GM12878 (cell line): ENCODE results near the gene FANCE. TPM values are rescaled to one million over a fixed set of nuclear protein-coding genes. Genes with fewer than 3 reads are reported as not detected.

Experiments used
- ATAC-seq: fragments of 200-7000 bp; cut with Tn5 transposase; 3 replicates; pipeline ENCODE4 v1.9.1; 2020; ENCODE audit warnings: mild to moderate bottlenecking, moderate library complexity
- BruUV-seq: library from RNA; stranded (reverse); fragments of 400-500 nt; replicated peaks from 2 replicates; lab custom pipeline; 2021; lab: Mats Ljungman, UMichigan
- CTCF ChIA-PET: fragments of 300-600 bp; sonication (Branson Sonifier 250); formaldehyde crosslinking; extraction: SDS; loops from one replicate; lab custom pipeline; 2021; ENCODE audit warnings: inconsistent platforms; lab: Yijun Ruan, JAX
- POLR2A ChIA-PET: fragments of 350-600 bp; formaldehyde crosslinking; extraction: SDS; loops from one replicate; lab custom pipeline; 2021; ENCODE audit warnings: inconsistent platforms; lab: Charles Lee
- RAD21 ChIA-PET: fragments of 300-600 bp; sonication (Branson Sonifier 250); formaldehyde crosslinking; loops from one replicate; lab custom pipeline; 2023; ENCODE audit warnings: antibody characterized with exemption; ENCODE audit not compliant: unreplicated experiment; lab: Charles Lee
- SMC1A ChIA-PET: fragments of 300-600 bp; sonication (Branson Sonifier 250); formaldehyde crosslinking; loops from one replicate; lab custom pipeline; 2023; ENCODE audit not compliant: unreplicated experiment, uncharacterized antibody; lab: Charles Lee
- DNase-seq: peaks from one replicate; pipeline ENCODE4 v3.0.0-alpha.2; 2011; ENCODE audit warnings: low read depth, low spot score
- FAIRE-seq: peaks from 3 replicates; lab custom pipeline; 2011; peaks lifted over from hg19 to GRCh38; lab: Jason Lieb, UNC
- H2AFZ ChIP-seq: 2 replicates; pipeline ENCODE4 v1.6.0; 2011; ENCODE audit warnings: low read depth, low read length, control low read depth; ENCODE audit not compliant: control insufficient read depth
- H3K27ac ChIP-seq: 2 replicates; pipeline ENCODE4 v1.5.1; 2011; ENCODE audit warnings: control low read depth; ENCODE audit not compliant: control insufficient read depth, insufficient read depth
- H3K27me3 ChIP-seq, 2 experiments: replicated peaks in 1 of 2; 2 replicates each; pipeline versions ENCODE4 v1.6.0 to v1.6.1; 2011; ENCODE audit warnings: low read length in 1 of 2; ENCODE audit not compliant: control insufficient read depth in 2 of 2, insufficient read depth in 2 of 2
- H3K36me3 ChIP-seq, 2 experiments: 2 replicates each; pipeline ENCODE4 v1.5.1; 2011; ENCODE audit warnings: low read length in 1 of 2; ENCODE audit not compliant: control insufficient read depth in 2 of 2, insufficient read depth in 2 of 2
- H3K4me1 ChIP-seq: 2 replicates; pipeline ENCODE4 v1.6.1; 2011; ENCODE audit warnings: mild to moderate bottlenecking, low read length, moderate library complexity, mixed read lengths; ENCODE audit not compliant: control insufficient read depth, insufficient read depth
- H3K4me2 ChIP-seq: 2 replicates; pipeline ENCODE4 v1.6.0; 2011; ENCODE audit warnings: control low read depth; ENCODE audit not compliant: control insufficient read depth, insufficient read depth
- H3K4me3 ChIP-seq: fragments of 200-600 bp; sonication (generic); 2 replicates; pipeline ENCODE4 v1.5.1; 2016
- H3K79me2 ChIP-seq: 2 replicates; pipeline ENCODE4 v1.6.0; 2011; ENCODE audit warnings: low read length; ENCODE audit not compliant: control insufficient read depth, insufficient read depth
- H3K9ac ChIP-seq: 2 replicates; pipeline ENCODE4 v1.8.0; 2011; ENCODE audit warnings: low read length, control low read depth, mixed read lengths; ENCODE audit not compliant: control insufficient read depth, insufficient read depth
- H3K9me3 ChIP-seq: replicated peaks from 3 replicates; pipeline ENCODE4 v1.5.1; 2011; ENCODE audit warnings: mild to moderate bottlenecking, low read length; ENCODE audit not compliant: control insufficient read depth, insufficient read depth
- H4K20me1 ChIP-seq: 2 replicates; pipeline ENCODE4 v1.6.0; 2011; ENCODE audit not compliant: control insufficient read depth, insufficient read depth
- CBX3 ChIP-seq: fragments of 200-600 bp; sonication (generic); IDR thresholded peaks from 2 replicates; pipeline ENCODE4 v1.6.1; 2016; ENCODE audit warnings: low read depth, borderline replicate concordance
- KLF5 ChIP-seq: fragments of 450-650 bp; IDR thresholded peaks from 2 replicates; pipeline ENCODE4 v1.6.1; 2014; ENCODE audit warnings: mild to moderate bottlenecking; ENCODE audit not compliant: partially characterized antibody
- POLR2A ChIP-seq: IDR thresholded peaks from 2 replicates; pipeline ENCODE4 v1.6.1; 2011; ENCODE audit warnings: low read depth, mild to moderate bottlenecking, low read length
- POLR2AphosphoS2 ChIP-seq: IDR thresholded peaks from 2 replicates; pipeline ENCODE4 v1.6.1; 2011; ENCODE audit warnings: low read depth, mild to moderate bottlenecking, low read length, improper control_type of control experiment, moderate library complexity
- POLR2AphosphoS5 ChIP-seq: IDR thresholded peaks from 2 replicates; pipeline ENCODE4 v1.6.1; 2011; ENCODE audit warnings: mild to moderate bottlenecking, low read length, inconsistent platforms
- RAD51 ChIP-seq: fragments of 450-650 bp; IDR thresholded peaks from 2 replicates; pipeline ENCODE4 v1.6.1; 2016; ENCODE audit warnings: moderate library complexity, mild to moderate bottlenecking, inconsistent platforms
- ZNF207 ChIP-seq: fragments of 450-650 bp; IDR thresholded peaks from 2 replicates; pipeline ENCODE4 v1.6.1; 2014; ENCODE audit warnings: antibody characterized with exemption, mild to moderate bottlenecking, borderline replicate concordance
- WGBS: methylation state at CpG from one replicate; pipeline ENCODE4 v1.1.6; 2016; ENCODE audit warnings: low lambda C conversion rate; ENCODE audit not compliant: insufficient replicate concordance, insufficient coverage; ENCODE audit errors: missing lambda C conversion rate; 5-methylcytosine and 5-hydroxymethylcytosine counted together
- in situ Hi-C: fragments of 300-500 bp; cut with MboI; formaldehyde crosslinking; loops from 9 replicates; pipeline ENCODE4 v1.14.3; 2018; ENCODE audit warnings: mixed read lengths
- intact Hi-C: fragments of 100-400 bp; cut with micrococcal nuclease; formaldehyde crosslinking; loops from one replicate; pipeline ENCODE4 v1.14.2; 2022; ENCODE audit not compliant: unreplicated experiment
- polyA plus RNA-seq, 11 experiments: library from polyadenylated mRNA; depleted of rRNA in 4 of 11; unstranded in 6 of 11; stranded (reverse) in 5 of 11; fragments of >200 nt; fragmentation: Nextera tagmentation in 4 of 11; fragmentation: Illumina TruSeq in 1 of 11; extraction: Ambion mirVana in 4 of 11; extraction: Trizol in 1 of 11; gene quantifications; 1 replicate in 1 of 11; 2 replicates in 10 of 11; pipeline versions ENCODE4 v1.2.1 to v1.2.3, GENCODE V29; 2011 to 2016; ENCODE audit warnings: inconsistent platforms in 2 of 11, missing spikeins in 2 of 11, low read depth in 1 of 11
- total RNA-seq, 4 experiments: library from RNA; depleted of rRNA in 3 of 4; stranded (reverse); fragments of >200 nt in 3 of 4; fragmentation: Illumina TruSeq in 1 of 4; extraction: Trizol in 1 of 4; gene quantifications; 2 replicates each; pipeline versions ENCODE4 v1.2.1 to v1.2.3, GENCODE V29; 2013 to 2021

The FANCE gene
- total and polyA plus RNA-seq, 10 of the 15 experiments (the other 5 are each of a cell fraction or from before 2014, with no cell fraction given): 3.0 to 13.3 (median 8.1) TPM

- ChIA-PET SMC1A (no interaction called here), RAD21 (no interaction called here), CTCF (no interaction called here), POLR2A (interaction anchor here (0.5 to 0.6 kb wide), 4 partner anchors 13 to 264 kb away, joined by 3 to 6 read pairs (median 4); no protein-coding TSS in a partner anchor)
- Histone ChIP-seq H3K9me3 (no peaks in the 10 kb centered on the region), H4K20me1 (peaks cover 7% of the 10 kb centered on the region; the same call in 1 of the 2 replicates), H2AFZ (no peak overlapping the region), H3K79me2 (peaks cover 21% of the 10 kb centered on the region), H3K27me3 (no peaks in the 10 kb centered on the region), H3K4me3 (no peak overlapping the region), H3K9ac (no peak overlapping the region), H3K4me1 (no peaks in the 10 kb centered on the region), H3K36me3 (peaks cover 14% of the 10 kb centered on the region in 2 experiments), H3K4me2 (no peak overlapping the region), H3K27ac (no peak overlapping the region)
- FAIRE-seq (no peak), ATAC-seq (peak; percentile 23), DNase-seq (no peak)
- in situ Hi-C loops: no loop called here
- TF ChIP-seq KLF5 (peak; percentile 6), POLR2AphosphoS5 (peak; percentile 69; the same call in 1 of the 2 replicates), POLR2A (peak; percentile 72), CBX3 (no peak), RAD51 (no peak)
- intact Hi-C loops: no loop called here
- no TSS peak for BruUV-seq
- 75% methylated on average over 14 of the region's 14 CpGs for WGBS
Measured at GRCh38 chr6:35474131-35474941, 22.2 kb downstream of the FANCE start.

- H3K4me1 ChIP-seq: no peaks in the 10 kb centered on the region
- peaks cover 3% of the 10 kb centered on the region; the same call in 1 of the 2 replicates for H4K20me1 ChIP-seq
- ChIA-PET SMC1A (no interaction called here), POLR2A (no interaction called here), CTCF (no interaction called here), RAD21 (no interaction called here)
- in situ Hi-C loops: no loop called here
- H3K79me2 ChIP-seq: peaks cover 14% of the 10 kb centered on the region
- intact Hi-C loops: no loop called here
- no peak for TF ChIP-seq POLR2AphosphoS2
- TF ChIP-seq ZNF207: no peak
- no peaks in the 10 kb centered on the region for H3K27me3 ChIP-seq
- no peak overlapping the region for H3K4me3 ChIP-seq
- H3K9me3 ChIP-seq: no peaks in the 10 kb centered on the region
- peaks cover 14% of the 10 kb centered on the region in 2 experiments for H3K36me3 ChIP-seq
- BruUV-seq: no TSS peak
- no peak for DNase-seq
- WGBS: 79% methylated on average over 20 of the region's 20 CpGs
- H3K9ac ChIP-seq: no peak overlapping the region
- H3K4me2 ChIP-seq: no peak overlapping the region
- H2AFZ ChIP-seq: no peak overlapping the region
- no peak overlapping the region for H3K27ac ChIP-seq
- no peak for ATAC-seq
- no peak for FAIRE-seq
Measured at GRCh38 chr6:35474942-35475570, 22.9 kb downstream of the FANCE start.
